KMS-11 (cell line): ENCODE measurements around the gene P2RX1.

Experiments used
- H2AFZ ChIP-seq: fragments of 200-600 bp; sonication (generic); 2 replicates; pipeline ENCODE4 v1.6.1; 2016; ENCODE audit warnings: antibody characterized with exemption, mixed run types, low read depth
- H3K27ac ChIP-seq: fragments of 200-600 bp; sonication (generic); 2 replicates; pipeline ENCODE4 v1.6.1; 2016; ENCODE audit warnings: mild to moderate bottlenecking, mixed run types
- H3K27me3 ChIP-seq: fragments of 200-600 bp; sonication (generic); 2 replicates; pipeline ENCODE4 v1.6.1; 2017; ENCODE audit warnings: mild to moderate bottlenecking, low read depth, mixed run types, moderate library complexity; ENCODE audit not compliant: insufficient read depth
- H3K36me3 ChIP-seq: fragments of 200-600 bp; sonication (generic); 2 replicates; pipeline ENCODE4 v1.6.1; 2017; ENCODE audit warnings: mild to moderate bottlenecking, mixed run types; ENCODE audit not compliant: insufficient read depth
- H3K4me1 ChIP-seq: fragments of 200-600 bp; sonication (generic); 2 replicates; pipeline ENCODE4 v1.6.1; 2016; ENCODE audit warnings: mild to moderate bottlenecking, low read depth, mixed run types; ENCODE audit not compliant: poor library complexity, severe bottlenecking
- H3K4me2 ChIP-seq: fragments of 200-600 bp; sonication (generic); 2 replicates; pipeline ENCODE4 v1.7.0; 2016; ENCODE audit warnings: mild to moderate bottlenecking, mixed run types
- H3K4me3 ChIP-seq: fragments of 200-600 bp; sonication (generic); IDR thresholded peaks from 2 replicates; pipeline ENCODE4 v1.6.1; 2017; ENCODE audit warnings: low read depth, low read length, mixed read lengths; ENCODE audit not compliant: insufficient read depth
- H3K79me2 ChIP-seq: fragments of 200-600 bp; sonication (generic); 2 replicates; pipeline ENCODE4 v1.6.1; 2016; ENCODE audit warnings: low read depth, mixed run types; ENCODE audit not compliant: insufficient read depth
- H3K9ac ChIP-seq: fragments of 200-600 bp; sonication (generic); 2 replicates; pipeline ENCODE4 v1.6.1; 2016; ENCODE audit warnings: mild to moderate bottlenecking, mixed run types
- H4K20me1 ChIP-seq: fragments of 200-600 bp; sonication (generic); 2 replicates; pipeline ENCODE4 v1.6.1; 2016; ENCODE audit warnings: mild to moderate bottlenecking, mixed run types; ENCODE audit not compliant: insufficient read depth
- CTCF ChIP-seq: fragments of 200-600 bp; sonication (generic); conservative IDR thresholded peaks from 2 replicates; pipeline ENCODE4 v1.6.1; 2017; ENCODE audit warnings: low read depth, mild to moderate bottlenecking, antibody characterized with exemption, low read length, moderate library complexity, mixed read lengths

The P2RX1 gene

GRCh38 chr17:3884188-3884587 lies 32.1 kb downstream of the P2RX1 start:
- Histone ChIP-seq H3K36me3 (no peaks in the 10 kb centered on the region), H3K27ac (no peak overlapping the region), H3K27me3 (no peaks in the 10 kb centered on the region), H3K4me3 (no peak overlapping the region), H3K9ac (no peak overlapping the region), H4K20me1 (no peaks in the 10 kb centered on the region), H3K4me1 (no peaks in the 10 kb centered on the region), H2AFZ (no peak overlapping the region), H3K4me2 (no peak overlapping the region), H3K79me2 (no peaks in the 10 kb centered on the region)
- no peak for TF ChIP-seq CTCF

- no peak for TF ChIP-seq CTCF
- Histone ChIP-seq H3K4me3 (no peak overlapping the region), H4K20me1 (no peaks in the 10 kb centered on the region), H3K27me3 (no peaks in the 10 kb centered on the region), H3K36me3 (no peaks in the 10 kb centered on the region), H3K4me2 (no peak overlapping the region), H3K27ac (no peak overlapping the region), H2AFZ (no peak overlapping the region), H3K4me1 (no peaks in the 10 kb centered on the region), H3K9ac (no peak overlapping the region), H3K79me2 (no peaks in the 10 kb centered on the region)
Observed at GRCh38 chr17:3882276-3882675, 34.0 kb downstream of the P2RX1 start.

- H3K79me2 ChIP-seq, result no peaks in the 10 kb centered on the region
- no peaks in the 10 kb centered on the region for H3K4me1 ChIP-seq
- no peaks in the 10 kb centered on the region for H3K36me3 ChIP-seq
- no peak for TF ChIP-seq CTCF
- no peaks in the 10 kb centered on the region for H4K20me1 ChIP-seq
- H3K27ac ChIP-seq, result no peak overlapping the region
- H3K27me3 ChIP-seq, result no peaks in the 10 kb centered on the region
- H2AFZ ChIP-seq, result no peak overlapping the region
- no peak overlapping the region for H3K4me2 ChIP-seq
- no peak overlapping the region for H3K4me3 ChIP-seq
- no peak overlapping the region for H3K9ac ChIP-seq
Observed at GRCh38 chr17:3880983-3881382, 35.3 kb downstream of the P2RX1 start.

GRCh38 chr17:3879591-3880417 lies 36.5 kb downstream of the P2RX1 start:
- no peak for TF ChIP-seq CTCF
- Histone ChIP-seq H3K79me2 (no peaks in the 10 kb centered on the region), H3K4me1 (no peaks in the 10 kb centered on the region), H2AFZ (no peak overlapping the region), H3K27ac (no peak overlapping the region), H3K36me3 (no peaks in the 10 kb centered on the region), H3K27me3 (no peaks in the 10 kb centered on the region), H4K20me1 (no peaks in the 10 kb centered on the region), H3K4me3 (no peak overlapping the region), H3K9ac (no peak overlapping the region), H3K4me2 (no peak overlapping the region)
